AG08395 (cell line): ENCODE results near the gene GALK1.
A peak's percentile ranks its signal among the peaks of the same experiment; 100 is the strongest.
"Not testable (repeated sequence)": the region's sequence is repeated elsewhere in the genome, so short reads cannot be mapped to it uniquely, and the experiment has no call there.

ENCODE experiments used
- DNase-seq: peaks from one replicate; pipeline ENCODE4 v3.0.0; 2012; ENCODE audit warnings: mixed read lengths, low spot score

The GALK1 gene

DNA sequence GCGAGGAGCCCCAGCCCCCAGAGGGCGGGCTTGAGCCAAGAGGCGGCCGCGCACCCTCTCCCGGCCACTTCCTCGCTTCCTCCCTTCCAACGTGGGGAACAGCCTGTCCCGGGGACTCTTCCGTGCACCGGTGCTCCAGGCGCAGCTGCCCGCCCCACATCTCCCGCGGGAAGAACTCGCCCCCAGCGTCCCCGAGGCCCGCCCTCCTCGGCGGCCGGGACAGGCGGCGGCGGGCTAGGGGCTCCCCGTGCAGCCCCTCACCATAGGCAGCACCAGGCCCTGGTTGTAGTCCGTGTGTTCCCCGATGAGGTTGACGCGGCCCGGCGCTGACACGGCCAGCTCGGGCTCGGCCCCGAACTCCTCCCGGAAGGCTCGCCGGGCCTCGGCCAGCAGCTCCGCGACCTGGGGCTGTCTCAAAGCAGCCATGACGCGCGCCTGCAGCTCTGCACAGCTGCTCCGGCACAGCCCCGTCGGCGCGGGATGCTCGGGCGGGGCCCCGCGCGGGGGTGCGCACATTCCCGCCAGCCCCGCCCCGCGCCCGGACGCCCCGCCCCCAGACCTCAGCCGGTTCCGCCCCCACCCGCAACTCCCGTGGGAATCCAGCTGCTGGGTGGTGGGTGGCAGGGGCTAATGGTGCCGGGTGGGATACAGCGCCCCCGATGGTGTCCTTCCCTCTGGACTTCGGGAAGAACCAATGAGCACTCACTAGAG lies at the start of gene GALK1:
Gene GALK1, minus strand, starts transcription at position 482 of the 711 bp plus-strand sequence. Its CDS starts 56 bp downstream, at position 426.
- peak; percentile 84 for DNase-seq

DNA sequence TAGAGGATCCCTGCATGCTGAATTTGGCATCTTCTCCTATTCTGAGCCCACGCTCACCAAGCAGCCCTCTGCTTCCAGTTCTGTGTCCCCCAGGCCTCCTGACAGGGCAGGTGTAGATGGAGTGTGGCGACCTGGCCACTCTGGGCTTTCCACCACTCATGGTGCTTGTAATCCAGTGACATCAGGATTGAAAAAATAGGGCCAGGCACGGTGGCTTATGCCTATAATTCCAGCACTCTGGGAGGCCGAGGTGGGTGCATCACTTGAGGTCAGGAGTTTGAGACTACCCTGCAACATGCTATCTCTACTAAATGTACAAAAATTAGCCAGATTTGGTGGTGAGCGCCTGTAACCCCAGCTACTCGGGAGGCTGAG lies 49.0 kb upstream of the GALK1 start:
- no peak for DNase-seq

DNA sequence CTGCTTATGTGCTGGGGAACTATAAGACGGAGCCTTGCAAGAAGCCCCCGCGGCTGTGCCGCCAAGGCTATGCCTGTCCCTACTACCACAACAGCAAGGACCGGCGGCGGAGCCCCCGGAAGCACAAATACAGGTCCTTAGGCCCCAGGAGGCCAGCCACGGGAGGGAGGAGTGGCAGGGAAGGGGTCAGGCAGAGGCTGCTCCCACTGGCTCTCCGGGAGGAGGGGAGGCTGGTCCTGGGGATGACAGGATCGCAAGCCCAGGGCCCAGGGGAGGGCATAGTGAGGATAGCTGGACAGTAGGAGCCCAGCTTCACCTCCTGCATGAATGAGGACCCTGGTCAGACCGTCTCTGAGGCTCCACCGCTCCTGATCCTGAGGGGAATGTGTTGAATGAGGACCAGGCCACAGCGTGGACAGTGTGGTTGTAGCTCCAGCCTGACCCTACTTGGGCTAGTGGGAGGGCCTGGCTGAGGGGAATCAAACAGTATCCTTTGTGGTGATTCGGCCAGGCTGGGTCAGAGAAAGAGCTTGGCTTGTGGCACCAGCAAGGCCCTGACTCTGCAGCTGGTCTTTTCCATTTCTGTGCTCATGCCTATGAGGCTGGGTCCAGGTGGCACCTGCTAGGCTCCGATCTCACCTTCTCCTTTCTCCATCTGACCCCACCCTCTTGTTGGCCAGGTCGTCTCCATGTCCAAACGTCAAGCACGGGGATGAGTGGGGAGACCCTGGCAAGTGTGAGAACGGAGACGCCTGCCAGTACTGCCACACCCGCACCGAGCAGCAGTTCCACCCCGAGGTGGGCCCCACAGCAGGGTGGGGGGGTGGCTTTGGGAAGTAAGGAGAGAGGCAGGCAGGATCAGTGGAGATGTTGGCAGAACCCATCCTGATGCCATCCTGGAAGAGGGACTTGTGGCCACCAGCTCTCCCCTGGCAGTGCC lies 48.4 kb upstream of the GALK1 start:
- DNase-seq = no peak

DNA sequence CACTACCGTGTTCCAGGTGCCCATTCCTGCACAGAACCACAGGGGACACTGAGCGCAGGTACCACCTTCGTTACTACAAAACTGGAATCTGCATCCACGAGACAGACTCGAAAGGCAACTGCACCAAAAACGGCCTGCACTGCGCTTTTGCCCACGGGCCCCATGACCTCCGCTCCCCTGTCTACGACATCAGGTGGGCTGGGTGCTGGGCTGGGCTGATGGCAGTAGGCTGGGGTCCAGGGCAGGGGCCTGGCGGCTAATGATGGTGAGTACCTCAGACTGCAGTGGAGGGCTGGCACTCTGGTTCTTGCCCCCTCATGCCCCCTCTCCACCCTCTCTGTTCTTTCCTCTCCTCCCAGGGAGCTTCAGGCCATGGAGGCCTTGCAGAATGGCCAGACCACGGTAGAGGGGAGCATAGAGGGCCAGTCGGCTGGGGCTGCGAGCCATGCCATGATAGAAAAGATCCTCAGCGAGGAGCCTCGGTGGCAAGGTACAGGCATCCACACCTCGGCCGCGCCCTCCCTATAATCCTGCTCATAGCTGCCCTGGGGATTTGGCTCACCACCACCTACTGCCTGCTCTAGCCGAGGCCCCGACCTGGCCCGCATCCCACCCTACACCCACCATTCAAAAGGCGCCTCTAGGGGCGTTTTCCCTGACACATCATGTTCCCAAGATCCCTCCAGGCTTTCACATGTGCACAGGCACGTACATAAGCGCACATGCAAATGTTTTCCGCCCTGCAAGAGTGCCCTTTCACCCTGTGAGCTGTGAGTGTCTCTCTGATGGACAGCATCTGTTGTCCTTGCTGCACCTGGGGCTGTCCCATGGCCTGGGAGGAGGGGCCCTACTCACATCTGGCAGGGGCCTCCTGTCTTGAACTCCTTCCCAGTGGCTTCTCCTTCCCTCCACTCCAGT lies 47.4 kb upstream of the GALK1 start:
- DNase-seq = no peak

DNA sequence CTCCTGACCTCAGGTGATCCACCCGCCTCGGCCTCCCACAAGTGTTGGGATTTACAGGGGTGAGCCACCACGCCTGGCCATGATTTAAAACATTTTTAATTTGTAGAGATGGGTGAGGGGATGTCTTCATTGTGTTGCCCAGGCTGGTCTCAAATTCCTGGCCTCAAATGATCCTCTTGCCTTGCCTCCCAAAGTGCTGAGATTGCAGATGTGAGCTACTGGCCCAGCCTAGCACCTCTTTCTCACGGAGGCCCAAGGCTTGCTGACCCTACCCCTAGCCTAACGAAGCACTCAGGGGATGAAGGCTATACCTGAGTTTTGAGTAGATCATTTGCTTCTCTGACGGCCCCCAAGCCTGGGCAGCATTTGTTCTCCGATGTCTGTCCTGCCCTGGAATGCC lies 46.2 kb upstream of the GALK1 start:
- no peak for DNase-seq

DNA sequence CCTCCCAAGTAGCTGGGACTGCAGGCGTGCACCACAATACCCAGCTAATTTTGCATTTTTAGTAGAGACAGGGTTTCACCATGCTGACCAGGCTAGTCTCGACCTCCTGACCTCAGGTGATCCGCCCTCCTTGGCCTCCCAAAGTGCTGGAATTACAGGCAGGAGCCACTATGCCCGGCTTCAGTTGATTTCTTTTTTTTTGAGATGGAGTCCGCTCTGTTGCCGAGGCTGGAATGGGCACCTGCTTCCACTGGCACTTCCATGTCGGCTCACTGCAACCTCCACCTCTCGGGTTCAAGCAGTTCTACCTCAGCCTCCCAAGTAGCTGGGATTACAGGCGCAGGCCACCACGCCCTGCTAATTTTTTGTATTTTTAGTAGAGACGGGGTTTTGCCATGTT lies 45.8 kb upstream of the GALK1 start:
- not testable (repeated sequence) for DNase-seq

DNA sequence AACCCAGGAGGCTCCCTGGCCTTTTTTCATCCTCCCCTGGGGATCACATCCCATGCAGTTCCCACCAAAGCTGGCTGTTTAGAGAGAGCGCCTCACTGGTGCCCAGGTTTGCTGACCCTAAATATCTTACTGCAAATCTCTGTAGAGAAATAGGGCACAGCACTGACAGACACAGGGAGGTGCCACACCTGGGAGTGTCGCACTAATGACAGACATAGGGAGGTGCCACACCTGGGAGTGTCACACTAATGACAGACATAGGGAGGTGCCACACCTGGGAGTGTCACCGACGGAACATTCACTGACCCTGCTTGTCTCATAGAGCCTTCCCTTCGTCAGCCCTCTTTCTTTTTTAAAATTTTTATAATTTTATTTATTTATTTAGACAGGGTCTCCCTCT lies 45.2 kb upstream of the GALK1 start:
- DNase-seq = no peak

DNA sequence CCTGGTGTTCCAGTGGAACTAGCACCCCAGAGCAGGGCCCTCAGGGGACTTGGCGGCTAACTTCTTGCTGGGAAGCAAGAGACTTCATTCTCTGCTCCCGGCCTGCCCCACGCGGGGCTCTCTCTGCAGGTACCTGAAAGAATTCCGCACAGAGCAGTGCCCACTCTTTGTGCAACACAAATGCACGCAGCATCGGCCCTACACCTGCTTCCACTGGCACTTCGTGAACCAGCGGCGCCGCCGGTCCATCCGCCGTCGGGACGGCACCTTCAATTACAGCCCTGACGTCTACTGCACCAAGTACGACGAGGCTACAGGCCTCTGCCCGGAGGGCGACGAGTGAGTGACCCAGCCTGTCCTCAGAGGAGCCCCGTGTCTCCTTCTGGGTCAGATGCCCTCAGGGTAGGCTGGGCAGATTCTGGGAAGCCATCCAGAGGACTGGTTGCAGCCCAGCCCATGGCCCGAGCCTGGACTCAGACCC lies 44.7 kb upstream of the GALK1 start:
- no peak for DNase-seq

DNA sequence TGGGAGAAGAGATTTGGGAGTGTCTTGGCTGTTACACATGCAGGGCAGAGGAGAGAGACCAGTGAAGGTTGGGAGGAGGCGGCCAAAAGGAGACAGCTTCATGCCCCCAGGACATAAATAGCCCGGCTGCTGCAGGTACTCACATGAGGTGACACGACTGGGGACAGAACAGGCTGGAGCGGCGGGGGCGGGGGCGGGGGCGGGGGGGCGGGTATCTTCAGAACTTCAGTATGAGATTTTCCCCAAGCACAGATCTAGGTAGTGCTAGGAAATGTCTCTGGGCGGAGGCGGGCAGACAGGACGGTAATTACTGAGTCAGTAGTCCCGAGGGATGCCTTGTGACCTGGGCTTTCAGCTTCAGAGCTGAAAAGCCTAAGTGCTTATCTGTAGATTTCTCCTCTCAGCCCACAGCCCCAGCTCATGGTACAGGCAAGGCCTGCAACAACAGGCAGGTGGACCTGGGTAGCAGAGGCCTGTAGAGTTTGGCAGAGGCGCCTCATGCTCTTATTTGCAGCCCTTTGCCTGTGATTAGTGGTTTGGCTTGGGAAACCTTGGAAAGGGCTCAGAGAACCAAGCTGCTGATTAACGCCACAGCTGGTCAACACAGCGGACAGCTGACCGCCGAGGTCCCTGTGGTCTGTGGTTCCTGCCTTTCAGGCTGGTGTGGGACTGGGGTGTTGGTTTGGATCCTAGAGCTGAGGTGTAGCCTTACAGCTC lies 44.1 kb upstream of the GALK1 start:
- peak; percentile 79 for DNase-seq

DNA sequence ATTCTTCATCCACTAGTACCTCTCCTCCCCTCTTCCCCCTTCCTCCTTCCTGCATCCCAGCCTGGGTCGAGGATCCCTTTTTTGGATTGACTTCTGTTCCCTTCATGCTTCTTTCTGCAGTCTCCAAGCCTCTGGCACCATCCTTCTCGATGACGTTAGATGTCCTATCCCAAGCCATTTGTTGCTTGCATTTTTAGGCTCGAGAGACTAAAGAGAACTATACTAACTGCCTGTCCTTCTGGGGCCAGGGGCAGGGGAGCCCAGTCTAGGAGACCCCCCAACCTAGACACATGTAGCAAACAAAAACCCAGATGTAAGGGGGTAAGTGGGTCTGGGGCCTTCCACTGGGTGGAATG lies 43.5 kb upstream of the GALK1 start:
- no peak for DNase-seq

DNA sequence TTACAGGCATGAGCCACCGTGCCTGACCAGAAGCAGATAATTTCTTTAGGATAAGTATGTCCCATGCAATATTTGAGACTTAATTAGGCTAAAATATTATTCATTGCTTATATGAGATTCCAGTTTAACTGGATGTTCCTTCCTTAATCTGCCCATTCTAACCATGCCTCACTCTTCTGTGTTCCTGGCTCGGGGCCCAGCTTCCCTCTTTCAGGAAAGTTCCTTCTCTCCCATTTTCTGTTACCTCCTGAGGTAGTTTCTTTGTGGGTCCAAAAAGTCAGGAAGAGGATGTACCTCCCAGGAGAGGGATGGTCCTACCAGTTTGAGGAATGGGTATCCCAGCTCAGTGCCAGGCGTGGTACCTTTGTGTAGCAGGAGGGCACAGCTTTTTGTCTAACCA lies 42.9 kb upstream of the GALK1 start:
- no peak for DNase-seq

DNA sequence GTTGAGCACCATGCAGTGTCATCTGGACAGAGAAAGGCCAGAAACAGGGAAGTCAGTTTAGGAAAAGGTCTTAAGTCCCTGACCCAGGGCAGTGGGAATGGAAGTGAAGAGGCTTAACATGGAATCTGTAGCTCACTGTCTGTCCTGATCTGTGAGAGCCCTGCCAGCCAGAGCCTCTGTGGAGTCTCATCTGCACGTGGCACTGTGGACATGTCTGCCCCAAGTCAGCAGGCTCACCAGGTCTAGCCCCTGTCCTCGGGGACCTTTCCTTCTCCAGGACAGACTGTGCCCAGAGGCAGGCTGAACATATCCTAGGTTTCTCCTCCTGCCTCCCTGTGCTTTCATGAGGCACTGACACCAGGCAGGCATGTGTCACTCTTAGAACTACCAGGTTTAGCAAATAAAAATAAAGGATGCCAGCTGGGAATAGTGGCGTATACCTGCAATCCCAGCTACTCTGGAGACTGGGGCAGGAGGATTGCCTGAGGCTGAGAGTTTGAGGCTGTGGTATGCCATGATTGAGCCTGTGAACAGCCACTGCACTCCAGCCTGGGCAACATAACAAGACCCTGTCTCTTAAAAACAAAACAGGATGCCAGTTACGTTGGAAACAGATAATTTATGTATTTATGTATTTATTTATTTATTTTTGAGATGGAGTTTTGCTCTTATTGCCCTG lies 42.0 kb upstream of the GALK1 start:
- no peak for DNase-seq

DNA sequence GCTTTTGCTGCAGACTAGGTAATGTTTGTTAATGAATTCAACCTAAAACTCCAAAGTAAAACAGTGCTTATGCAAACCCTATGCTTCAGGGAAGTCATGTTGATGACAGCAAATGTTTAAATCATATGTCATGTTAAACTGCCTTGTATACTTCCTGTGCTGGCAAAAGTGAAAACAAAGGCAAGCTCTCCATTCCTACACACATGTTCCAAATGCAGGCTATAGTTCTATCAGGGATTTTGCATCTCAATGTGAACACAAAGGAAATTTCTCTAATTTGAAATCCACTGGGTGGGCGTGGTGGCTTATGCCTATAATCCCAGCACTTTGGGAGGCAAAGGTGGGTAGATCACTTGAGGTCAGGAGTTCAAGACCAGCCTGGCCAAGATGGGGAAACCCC lies 38.9 kb upstream of the GALK1 start:
- DNase-seq = no peak

DNA sequence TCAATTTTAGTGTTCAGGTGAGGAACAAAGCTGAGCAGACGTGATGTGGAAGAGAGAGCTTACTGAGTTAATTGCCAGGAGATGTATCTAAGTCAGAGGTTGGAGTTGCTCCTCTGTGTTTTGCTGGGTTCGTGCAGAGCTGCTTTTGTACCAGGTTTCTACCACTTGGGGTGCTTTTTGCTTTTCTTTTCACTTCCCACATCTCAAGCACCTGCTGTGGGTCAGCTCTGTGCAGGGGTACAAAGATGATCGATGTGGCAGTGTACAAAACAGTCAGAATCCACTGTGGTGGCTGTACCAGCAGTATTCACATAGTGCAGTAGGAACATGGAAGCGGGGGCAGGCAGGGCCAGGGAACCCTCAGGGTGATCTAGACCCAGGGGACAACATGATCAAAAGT lies 34.4 kb upstream of the GALK1 start:
- DNase-seq = no peak

DNA sequence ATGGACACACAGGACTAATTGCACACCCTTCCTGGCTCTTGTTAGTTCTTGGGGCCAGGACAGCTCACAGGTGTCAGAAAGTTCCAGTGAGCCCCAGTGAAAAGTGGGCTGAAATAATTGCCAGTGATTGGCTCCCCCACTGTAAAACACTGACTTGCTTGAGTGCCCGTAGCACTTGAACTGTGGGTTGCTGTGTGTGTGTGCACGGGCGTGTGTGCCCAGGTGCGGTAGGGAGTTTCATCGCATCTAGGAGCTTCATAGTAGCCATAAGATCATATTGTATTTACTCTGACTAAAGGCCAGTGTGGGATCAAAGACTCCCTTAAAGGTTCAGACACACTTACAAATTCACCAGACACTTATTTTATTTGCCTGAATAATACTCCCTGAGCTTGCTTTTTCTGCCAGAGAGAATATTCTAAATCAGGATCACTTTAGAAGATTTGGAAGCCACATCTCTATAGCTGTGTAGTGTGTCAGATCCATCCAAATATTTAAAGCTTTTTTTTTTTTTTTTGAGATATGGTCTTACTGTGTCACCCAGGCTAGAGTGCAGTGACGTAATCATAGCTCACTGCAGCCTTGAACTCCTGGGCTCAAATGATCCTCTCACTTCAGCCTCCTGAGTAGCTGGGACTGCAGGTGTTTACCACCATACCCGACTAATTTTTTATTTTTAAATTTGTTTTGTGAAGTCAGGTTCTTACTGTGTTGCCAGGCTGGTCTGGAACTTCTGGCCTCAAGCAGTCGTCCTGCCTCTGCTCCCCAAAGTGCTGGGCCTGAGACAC lies 31.0 kb upstream of the GALK1 start:
- no peak for DNase-seq

DNA sequence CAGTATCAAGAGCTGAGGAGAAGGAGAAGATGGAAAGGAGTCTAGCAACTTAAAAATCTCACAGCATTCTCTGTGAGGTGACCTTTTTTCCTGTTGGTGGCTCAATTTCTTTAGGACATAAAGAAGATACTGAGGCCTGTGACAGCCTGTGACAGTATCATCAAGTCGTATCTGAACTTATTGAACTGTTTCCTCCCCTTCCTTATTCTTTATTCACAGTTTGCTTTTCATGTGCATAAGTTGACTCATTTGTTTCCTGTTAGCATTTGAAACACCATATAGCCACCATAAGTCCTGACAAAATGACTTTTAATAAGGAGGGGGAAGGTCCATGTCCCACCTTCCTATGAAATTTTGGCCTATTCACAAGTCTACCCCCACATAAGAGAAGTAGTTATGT lies 28.5 kb upstream of the GALK1 start:
- no peak for DNase-seq

DNA sequence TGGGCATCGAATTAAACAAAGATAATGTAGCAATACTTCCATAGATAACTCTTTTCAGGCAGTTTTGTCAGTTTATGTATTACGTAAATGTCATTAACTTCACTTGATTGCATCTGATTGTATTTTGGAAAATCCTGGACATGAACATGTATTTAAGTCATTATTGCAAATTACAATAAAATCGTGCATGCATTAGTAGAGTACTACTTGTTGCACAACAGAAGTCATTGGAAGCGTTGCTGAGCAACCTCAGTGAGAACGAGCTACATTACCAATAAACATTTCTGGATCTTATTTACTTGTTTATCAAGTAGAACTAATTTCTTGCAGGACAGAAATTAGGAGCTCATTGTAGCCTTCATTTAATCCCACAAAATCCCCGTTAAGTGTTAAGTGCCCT lies 26.3 kb upstream of the GALK1 start:
- DNase-seq = no peak

DNA sequence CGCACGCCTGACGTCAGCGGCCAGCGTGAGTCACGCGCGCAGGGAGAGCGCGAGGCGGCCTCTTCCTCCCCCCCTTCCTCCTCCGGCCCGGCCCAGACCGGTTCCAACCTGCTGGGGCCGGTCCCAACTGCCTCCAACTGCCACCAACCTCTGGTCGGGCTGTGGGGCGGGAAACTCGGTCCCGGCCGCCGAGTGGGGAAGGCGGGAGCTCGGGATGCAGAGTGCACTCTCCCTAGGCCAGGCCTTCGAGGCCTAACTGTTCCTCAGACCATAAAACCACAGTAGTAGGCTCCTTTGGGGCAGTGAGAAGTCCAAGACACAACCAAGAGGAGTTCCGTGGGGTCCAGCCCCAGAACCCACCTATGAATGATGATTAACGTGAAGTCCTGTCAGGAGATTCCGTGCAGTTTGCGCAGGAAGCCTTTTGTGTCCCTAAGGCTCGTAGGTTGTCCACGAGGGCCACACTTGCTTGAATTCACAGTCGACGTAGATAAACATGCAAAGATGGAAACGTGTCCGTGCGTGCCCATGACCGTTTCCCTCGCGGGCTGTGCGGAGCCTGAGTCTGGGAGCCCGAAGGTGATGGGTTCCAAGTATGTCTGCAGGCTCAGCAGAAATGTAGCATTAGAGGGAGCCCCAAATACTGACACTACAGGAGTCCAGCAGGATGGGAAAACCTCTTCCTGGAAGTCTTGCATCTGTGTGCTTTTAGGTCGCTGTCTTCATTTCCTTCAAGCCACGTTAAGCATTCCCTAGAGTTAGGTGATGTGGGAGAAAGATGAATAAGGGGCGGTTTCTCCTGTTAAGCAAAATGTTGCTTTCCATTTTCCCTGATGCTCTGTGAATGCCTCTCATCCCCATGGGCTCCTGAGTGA lies 20.3 kb upstream of the GALK1 start:
- peak; percentile 94 for DNase-seq

DNA sequence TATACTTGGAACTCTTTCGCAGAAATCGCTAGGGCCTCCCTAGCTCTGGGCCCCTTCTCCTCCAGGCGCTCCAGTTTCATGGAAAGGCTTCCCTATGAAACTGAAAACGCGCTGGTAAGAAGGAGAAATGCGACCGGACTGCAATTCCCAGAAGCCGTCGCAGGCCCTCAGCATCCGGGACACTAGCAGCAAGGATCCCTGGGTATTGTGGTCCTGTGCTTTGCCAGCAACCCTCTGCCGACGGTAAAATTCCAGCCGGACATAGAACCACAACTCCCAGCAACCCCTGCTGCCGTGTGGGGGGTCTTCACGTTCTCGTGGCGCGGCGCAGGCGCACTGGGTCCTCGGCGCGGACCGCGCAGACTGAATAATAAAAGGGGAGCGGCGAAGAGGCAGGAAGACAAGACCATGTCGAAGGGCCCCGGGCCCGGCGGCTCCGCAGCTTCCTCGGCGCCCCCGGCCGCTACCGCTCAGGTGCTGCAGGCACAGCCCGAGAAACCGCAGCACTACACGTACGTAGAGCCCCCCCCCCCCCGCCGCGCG lies 19.6 kb upstream of the GALK1 start, which contains the start of gene UNK:
Gene UNK, plus strand, starts transcription at position 334 of the 543 bp plus-strand sequence. Its CDS starts 75 bp downstream, at position 409.
- DNase-seq = peak; percentile 99
